IMR-90 (cell line): ENCODE measurements around the gene C14orf180. TPM values are rescaled to one million over a fixed set of nuclear protein-coding genes. Genes with fewer than 3 reads are reported as not detected.

Experiments
- ATAC-seq: fragments of 200-7000 bp; cut with Tn5 transposase; 2 replicates; pipeline ENCODE4 v1.9.1; 2020; ENCODE audit warnings: low read depth, mild to moderate bottlenecking, moderate library complexity
- BruUV-seq: library from RNA; stranded (reverse); fragments of 400-500 nt; replicated peaks from 2 replicates; lab custom pipeline; 2021; lab: Mats Ljungman, UMichigan
- CTCF ChIA-PET: fragments of 300-600 bp; formaldehyde crosslinking; extraction: SDS; loops from one replicate; lab custom pipeline; 2021; ENCODE audit warnings: antibody characterized with exemption; lab: Yijun Ruan, JAX
- POLR2A ChIA-PET: fragments of 300-600 bp; sonication (Branson Sonifier 250); formaldehyde crosslinking; loops from one replicate; lab custom pipeline; 2022; ENCODE audit warnings: antibody characterized with exemption; ENCODE audit not compliant: unreplicated experiment; lab: Charles Lee
- DNase-seq: peaks from one replicate; pipeline ENCODE4 v3.0.0; 2013
- H2AFZ ChIP-seq: replicated peaks from 2 replicates; pipeline ENCODE3; 2013; ENCODE audit warnings: low read length, mild to moderate bottlenecking; ENCODE audit not compliant: poor library complexity
- H2AK5ac ChIP-seq: 2 replicates; pipeline ENCODE4 v1.6.1; 2013; ENCODE audit warnings: low read depth, low read length, inconsistent platforms
- H2AK9ac ChIP-seq: replicated peaks from 2 replicates; pipeline ENCODE3; 2013; ENCODE audit warnings: mild to moderate bottlenecking, low read depth, low read length, moderate library complexity; ENCODE audit not compliant: poor library complexity
- H2BK120ac ChIP-seq: 2 replicates; pipeline ENCODE4 v1.6.1; 2013; ENCODE audit warnings: low read depth, low read length, inconsistent platforms
- H2BK15ac ChIP-seq: 3 replicates; pipeline ENCODE4 v1.6.1; 2013; ENCODE audit warnings: low read depth, low read length, inconsistent platforms
- H2BK20ac ChIP-seq: 2 replicates; pipeline ENCODE4 v1.6.1; 2013; ENCODE audit warnings: low read depth, mild to moderate bottlenecking, inconsistent platforms, low read length, moderate library complexity
- H2BK5ac ChIP-seq: 2 replicates; pipeline ENCODE4 v1.6.1; 2013; ENCODE audit warnings: mild to moderate bottlenecking, low read depth, low read length, inconsistent platforms; ENCODE audit not compliant: poor library complexity, severe bottlenecking
- H3K14ac ChIP-seq: replicated peaks from 2 replicates; pipeline ENCODE4 v1.6.1; 2013; ENCODE audit warnings: low read depth, low read length, inconsistent platforms
- H3K18ac ChIP-seq: 2 replicates; pipeline ENCODE4 v1.6.1; 2013; ENCODE audit warnings: low read depth, low read length, control low read depth
- H3K23ac ChIP-seq: 2 replicates; pipeline ENCODE4 v1.6.1; 2013; ENCODE audit warnings: low read depth, low read length, inconsistent platforms
- H3K27ac ChIP-seq: 2 replicates; pipeline ENCODE4 v1.5.1; 2013; ENCODE audit warnings: mild to moderate bottlenecking, control low read depth, low read length; ENCODE audit not compliant: insufficient read depth
- H3K27me3 ChIP-seq: 2 replicates; pipeline ENCODE4 v1.6.1; 2013; ENCODE audit warnings: low read length; ENCODE audit not compliant: control insufficient read depth, insufficient read depth
- H3K36me3 ChIP-seq: 2 replicates; pipeline ENCODE4 v1.6.1; 2013; ENCODE audit warnings: low read length, mixed read lengths; ENCODE audit not compliant: control insufficient read depth, insufficient read depth
- H3K4ac ChIP-seq: 2 replicates; pipeline ENCODE4 v1.6.1; 2013; ENCODE audit warnings: low read depth, low read length, inconsistent platforms
- H3K4me1 ChIP-seq: 2 replicates; pipeline ENCODE4 v1.6.1; 2013; ENCODE audit warnings: low read length, mixed read lengths; ENCODE audit not compliant: control insufficient read depth, insufficient read depth
- H3K4me2 ChIP-seq: 2 replicates; pipeline ENCODE4 v1.6.1; 2013; ENCODE audit warnings: low read depth, mild to moderate bottlenecking, control low read depth, low read length, moderate library complexity
- H3K4me3 ChIP-seq: 2 replicates; pipeline ENCODE4 v1.5.1; 2013; ENCODE audit warnings: low read depth, mild to moderate bottlenecking, control low read depth, low read length, moderate library complexity; ENCODE audit not compliant: insufficient read depth
- H3K56ac ChIP-seq: 2 replicates; pipeline ENCODE4 v1.6.1; 2013; ENCODE audit warnings: low read length, inconsistent platforms; ENCODE audit not compliant: insufficient read depth; ENCODE audit errors: extremely low read depth
- H3K79me1 ChIP-seq, 2 experiments: 2 replicates each; pipeline ENCODE4 v1.6.1; 2013; ENCODE audit warnings: low read length in 2 of 2, inconsistent platforms in 1 of 2, low read depth in 1 of 2
- H3K9ac ChIP-seq: 2 replicates; pipeline ENCODE4 v1.6.1; 2013; ENCODE audit warnings: low read depth, low read length, control low read depth
- H3K9me1 ChIP-seq: 2 replicates; pipeline ENCODE4 v1.6.1; 2013; ENCODE audit warnings: low read length, inconsistent platforms; ENCODE audit not compliant: insufficient read depth
- H3K9me3 ChIP-seq: 2 replicates; pipeline ENCODE4 v1.6.1; 2013; ENCODE audit warnings: low read length; ENCODE audit not compliant: control insufficient read depth, insufficient read depth
- H4K20me1 ChIP-seq: 2 replicates; pipeline ENCODE4 v1.6.1; 2013; ENCODE audit warnings: low read length, inconsistent platforms; ENCODE audit not compliant: insufficient read depth
- H4K5ac ChIP-seq: 2 replicates; pipeline ENCODE4 v1.6.1; 2013; ENCODE audit warnings: mild to moderate bottlenecking, low read depth, low read length, control low read depth
- H4K8ac ChIP-seq, 2 experiments: 2 replicates each; pipeline ENCODE4 v1.6.1; 2013; ENCODE audit warnings: low read depth in 2 of 2, low read length in 2 of 2, control low read depth in 1 of 2, inconsistent platforms in 1 of 2
- H4K91ac ChIP-seq: 2 replicates; pipeline ENCODE4 v1.6.1; 2013; ENCODE audit warnings: low read depth, low read length, inconsistent platforms; ENCODE audit not compliant: insufficient read depth
- NFE2L2 ChIP-seq: fragments of 150-350 bp; IDR thresholded peaks from 2 replicates; pipeline ENCODE4 v1.6.1; 2016; ENCODE audit warnings: low read depth, mild to moderate bottlenecking, low read length
- RFX5 ChIP-seq: IDR thresholded peaks from 2 replicates; pipeline ENCODE4 v1.8.0; 2012; ENCODE audit warnings: low read depth, mild to moderate bottlenecking, low read length, moderate library complexity
- WGBS, 2 experiments: methylation state at CpG; one replicate each; pipeline versions ENCODE4 v1.1.5 to v1.1.7; 2013; ENCODE audit warnings: missing lambda C conversion rate in 2 of 2; ENCODE audit not compliant: insufficient read length in 1 of 2; ENCODE audit errors: extremely low coverage in 2 of 2; 5-methylcytosine and 5-hydroxymethylcytosine counted together
- dilution Hi-C: fragments of 300-500 bp; cut with HindIII; formaldehyde crosslinking; loops from one replicate; pipeline ENCODE4 v1.14.3; 2018; ENCODE audit warnings: low sequenced_read_pairs; ENCODE audit not compliant: unreplicated experiment
- in situ Hi-C: fragments of 300-500 bp; cut with MboI; formaldehyde crosslinking; loops from 3 replicates; pipeline ENCODE4 v1.14.3; 2019; ENCODE audit warnings: low sequenced_read_pairs, inconsistent platforms, mixed read lengths
- intact Hi-C: fragments of 100-400 bp; cut with micrococcal nuclease; formaldehyde crosslinking; loops from 2 replicates; pipeline ENCODE4 v1.10.0; 2022
- polyA plus RNA-seq, 3 experiments: library from polyadenylated mRNA; depleted of rRNA; stranded (reverse); fragments of >200 nt; gene quantifications; 2 replicates each; pipeline ENCODE4 v1.2.3, GENCODE V29; 2012; ENCODE audit warnings: low replicate concordance in 1 of 3
- total RNA-seq: library from RNA; depleted of rRNA; stranded (reverse); fragments of >200 nt; gene quantifications from 2 replicates; pipeline ENCODE4 v1.2.3, GENCODE V29; 2012

C14orf180 gene
- total and polyA plus RNA-seq, 2 of the 4 experiments (the other 2 are of a cell fraction), result not detected

- Histone ChIP-seq H3K79me1 (no peaks in the 10 kb centered on the region), H3K14ac (no peak overlapping the region), H3K18ac (no peak overlapping the region), H3K9me1 (no peaks in the 10 kb centered on the region), H3K23ac (no peak overlapping the region), H2BK20ac (no peak overlapping the region), H2AK5ac (no peak overlapping the region), H3K4me1 (no peaks in the 10 kb centered on the region), H2BK5ac (no peak overlapping the region), H4K5ac (no peak overlapping the region), H2BK15ac (no peak overlapping the region), H3K9me3 (no peaks in the 10 kb centered on the region), H3K4me3 (no peak overlapping the region), H4K20me1 (no peaks in the 10 kb centered on the region), H2BK120ac (no peak overlapping the region), H3K56ac (no peak overlapping the region), H3K27me3 (peaks cover 6% of the 10 kb centered on the region; the same call in 1 of the 2 replicates), H3K4ac (no peak overlapping the region), H2AFZ (no peak overlapping the region), H4K91ac (no peak overlapping the region), H3K4me2 (no peak overlapping the region), H3K36me3 (no peaks in the 10 kb centered on the region), H2AK9ac (no peak overlapping the region), H4K8ac (no peak overlapping the region), H3K9ac (no peak overlapping the region), H3K27ac (no peak overlapping the region)
- no peak for TF ChIP-seq NFE2L2
- TF ChIP-seq RFX5, result no peak
- POLR2A ChIA-PET, result no interaction called here
- whole genome bisulfite sequencing, 2 experiments, result 54% methylated on average over 8 of the region's 19 CpGs; no CpG with 5 or more reads in 1 of the 2 experiments
- no peak for ATAC-seq
- dilution Hi-C loops (no loop called here), intact Hi-C loops (no loop called here), in situ Hi-C loops (no loop called here)
- DNase-seq, result no peak
- BruUV-seq, result no TSS peak
- CTCF ChIA-PET, result no interaction called here
These were observed 32.8 kb upstream of the C14orf180 start for GRCh38 chr14:104546591-104547309.
